Stimulated activated CD8-positive, alpha-beta memory T cell treated with anti-CD3 and anti-CD28 coated beads, Interleukin-4, amount 100 ng/mL, for 48 hours (primary cell): ENCODE data around the gene SPATA3.

Source experiments
- DNase-seq: peaks from one replicate; pipeline ENCODE4 v3.0.0-alpha.2; 2020

Gene SPATA3

GRCh38 chr2:230968921-230969658 is 26.8 kb upstream of the SPATA3 start:
- no peak for DNase-seq

- DNase-seq, result no peak
Measured at GRCh38 chr2:230969659-230970015, 26.3 kb upstream of the SPATA3 start.

- DNase-seq, result no peak
Measured at GRCh38 chr2:230972046-230972445, 23.9 kb upstream of the SPATA3 start.

GRCh38 chr2:230974096-230974913 is 21.6 kb upstream of the SPATA3 start:
- peak; percentile 79 for DNase-seq

- no peak for DNase-seq
Measured at GRCh38 chr2:230975927-230976326, 20.0 kb upstream of the SPATA3 start.

- no peak for DNase-seq
Measured at GRCh38 chr2:230976671-230977171, 19.2 kb upstream of the SPATA3 start.

- DNase-seq, result no peak
Measured at GRCh38 chr2:230980468-230980867, 15.5 kb upstream of the SPATA3 start.

- peak; percentile 45 for DNase-seq
Measured at GRCh38 chr2:230981704-230982103, 14.2 kb upstream of the SPATA3 start.

- DNase-seq, result no peak
Measured at GRCh38 chr2:230982126-230982525, 13.8 kb upstream of the SPATA3 start.

GRCh38 chr2:230982528-230982927 is 13.4 kb upstream of the SPATA3 start:
- no peak for DNase-seq

GRCh38 chr2:230983566-230983965 is 12.4 kb upstream of the SPATA3 start:
- DNase-seq, result no peak

GRCh38 chr2:230984393-230985220 is 11.3 kb upstream of the SPATA3 start:
- DNase-seq, result peak; percentile 79

GRCh38 chr2:230985519-230986231 is 10.2 kb upstream of the SPATA3 start:
- no peak for DNase-seq

- DNase-seq, result peak; percentile 36
Measured at GRCh38 chr2:230986520-230987136, 9.3 kb upstream of the SPATA3 start.

GRCh38 chr2:230987137-230988020 is 8.5 kb upstream of the SPATA3 start:
- DNase-seq, result peak; percentile 91

GRCh38 chr2:230989731-230990130 is 6.2 kb upstream of the SPATA3 start:
- no peak for DNase-seq

- DNase-seq, result no peak
Measured at GRCh38 chr2:230990131-230990898, 5.6 kb upstream of the SPATA3 start.

- DNase-seq, result no peak
Measured at GRCh38 chr2:230990899-230991150, 5.1 kb upstream of the SPATA3 start.

- no peak for DNase-seq
Measured at GRCh38 chr2:230991598-230991997, 4.3 kb upstream of the SPATA3 start.

- DNase-seq, result no peak
Measured at GRCh38 chr2:230996661-230997060, 740 bp downstream of the SPATA3 start.

GRCh38 chr2:230998882-230999281 is 3.0 kb downstream of the SPATA3 start:
- no peak for DNase-seq
